ENCODE results near the gene TPBGL.

Gene TPBGL

GRCh38 chr11:75264356-75264755 lies 23.8 kb downstream of the TPBGL start:
- peaks cover 22% of the 10 kb centered on the region for H3K4me1 ChIP-seq (ENCODE audit: control insufficient read depth, insufficient read depth, low read length)
- H3K36me3 ChIP-seq (ENCODE audit: control insufficient read depth in 2 of 2, insufficient read depth in 2 of 2, low read length in 2 of 2): peaks cover 8 to 11% of the 10 kb centered on the region in 2 donors
- H3K27me3 ChIP-seq (ENCODE audit: control insufficient read depth in 1 of 2, insufficient read depth in 2 of 2, low read length in 2 of 2): no peaks in the 10 kb centered on the region
- H3K4me3 ChIP-seq (ENCODE audit: low read length in 2 of 2): no peak overlapping the region
- H3K27ac ChIP-seq (ENCODE audit: low read length): no peak overlapping the region
- no peaks in the 10 kb centered on the region for H3K9me3 ChIP-seq (ENCODE audit: control insufficient read depth in 2 of 2, low read length in 2 of 2)
- no peak overlapping the region for H3K9ac ChIP-seq (ENCODE audit: low read length in 2 of 2)

GRCh38 chr11:75264971-75265370 lies 24.4 kb downstream of the TPBGL start:
- Histone ChIP-seq H3K9me3 (ENCODE audit: control insufficient read depth in 2 of 2, low read length in 2 of 2) (no peaks in the 10 kb centered on the region), H3K4me1 (ENCODE audit: control insufficient read depth, insufficient read depth, low read length) (peaks cover 22% of the 10 kb centered on the region), H3K27me3 (ENCODE audit: control insufficient read depth in 1 of 2, insufficient read depth in 2 of 2, low read length in 2 of 2) (no peaks in the 10 kb centered on the region), H3K4me3 (ENCODE audit: low read length in 2 of 2) (no peak overlapping the region), H3K27ac (ENCODE audit: low read length) (no peak overlapping the region), H3K36me3 (ENCODE audit: control insufficient read depth in 2 of 2, insufficient read depth in 2 of 2, low read length in 2 of 2) (peaks cover 13 to 14% of the 10 kb centered on the region in 2 donors), H3K9ac (ENCODE audit: low read length in 2 of 2) (no peak overlapping the region)

- no peak overlapping the region for H3K4me3 ChIP-seq (ENCODE audit: low read length in 2 of 2)
- H3K36me3 ChIP-seq (ENCODE audit: control insufficient read depth in 2 of 2, insufficient read depth in 2 of 2, low read length in 2 of 2): peaks cover 15 to 18% of the 10 kb centered on the region in 2 donors
- peaks cover 15% of the 10 kb centered on the region for H3K4me1 ChIP-seq (ENCODE audit: control insufficient read depth, insufficient read depth, low read length)
- no peaks in the 10 kb centered on the region for H3K9me3 ChIP-seq (ENCODE audit: control insufficient read depth in 2 of 2, low read length in 2 of 2)
- H3K27me3 ChIP-seq (ENCODE audit: control insufficient read depth in 1 of 2, insufficient read depth in 2 of 2, low read length in 2 of 2): no peaks in the 10 kb centered on the region
- H3K27ac ChIP-seq (ENCODE audit: low read length): no peak overlapping the region
- H3K9ac ChIP-seq (ENCODE audit: low read length in 2 of 2): no peak overlapping the region
Measured at GRCh38 chr11:75265851-75266531, 25.4 kb downstream of the TPBGL start.

GRCh38 chr11:75267171-75267970 lies 26.8 kb downstream of the TPBGL start:
- H3K36me3 ChIP-seq (ENCODE audit: control insufficient read depth in 2 of 2, insufficient read depth in 2 of 2, low read length in 2 of 2): peaks cover 29% of the 10 kb centered on the region in 2 donors
- H3K4me3 ChIP-seq (ENCODE audit: low read length in 2 of 2): no peak overlapping the region
- H3K9ac ChIP-seq (ENCODE audit: low read length in 2 of 2): no peak overlapping the region
- H3K27ac ChIP-seq (ENCODE audit: low read length): no peak overlapping the region
- peaks cover 11% of the 10 kb centered on the region for H3K4me1 ChIP-seq (ENCODE audit: control insufficient read depth, insufficient read depth, low read length)
- H3K9me3 ChIP-seq (ENCODE audit: control insufficient read depth in 2 of 2, low read length in 2 of 2): no peaks in the 10 kb centered on the region
- no peaks in the 10 kb centered on the region for H3K27me3 ChIP-seq (ENCODE audit: control insufficient read depth in 1 of 2, insufficient read depth in 2 of 2, low read length in 2 of 2)

- Histone ChIP-seq H3K27ac (ENCODE audit: low read length) (no peak overlapping the region), H3K9me3 (ENCODE audit: control insufficient read depth in 2 of 2, low read length in 2 of 2) (no peaks in the 10 kb centered on the region), H3K27me3 (ENCODE audit: control insufficient read depth in 1 of 2, insufficient read depth in 2 of 2, low read length in 2 of 2) (no peaks in the 10 kb centered on the region), H3K36me3 (ENCODE audit: control insufficient read depth in 2 of 2, insufficient read depth in 2 of 2, low read length in 2 of 2) (peaks cover 40 to 43% of the 10 kb centered on the region in 2 donors), H3K9ac (ENCODE audit: low read length in 2 of 2) (no peak overlapping the region), H3K4me3 (ENCODE audit: low read length in 2 of 2) (no peak overlapping the region), H3K4me1 (ENCODE audit: control insufficient read depth, insufficient read depth, low read length) (peaks cover 4% of the 10 kb centered on the region)
Measured at GRCh38 chr11:75268626-75269366, 28.2 kb downstream of the TPBGL start.

GRCh38 chr11:75269367-75269660 lies 28.7 kb downstream of the TPBGL start:
- Histone ChIP-seq H3K9me3 (ENCODE audit: control insufficient read depth in 2 of 2, low read length in 2 of 2) (no peaks in the 10 kb centered on the region), H3K4me1 (ENCODE audit: control insufficient read depth, insufficient read depth, low read length) (peaks cover 4% of the 10 kb centered on the region), H3K4me3 (ENCODE audit: low read length in 2 of 2) (no peak overlapping the region), H3K36me3 (ENCODE audit: control insufficient read depth in 2 of 2, insufficient read depth in 2 of 2, low read length in 2 of 2) (peaks cover 45 to 48% of the 10 kb centered on the region in 2 donors), H3K9ac (ENCODE audit: low read length in 2 of 2) (no peak overlapping the region), H3K27ac (ENCODE audit: low read length) (no peak overlapping the region), H3K27me3 (ENCODE audit: control insufficient read depth in 1 of 2, insufficient read depth in 2 of 2, low read length in 2 of 2) (no peaks in the 10 kb centered on the region)

GRCh38 chr11:75269896-75270295 lies 29.3 kb downstream of the TPBGL start:
- H3K9ac ChIP-seq (ENCODE audit: low read length in 2 of 2): no peak overlapping the region
- H3K4me3 ChIP-seq (ENCODE audit: low read length in 2 of 2): no peak overlapping the region
- H3K36me3 ChIP-seq (ENCODE audit: control insufficient read depth in 2 of 2, insufficient read depth in 2 of 2, low read length in 2 of 2): peaks cover 45 to 49% of the 10 kb centered on the region in 2 donors
- H3K27ac ChIP-seq (ENCODE audit: low read length): no peak overlapping the region
- H3K4me1 ChIP-seq (ENCODE audit: control insufficient read depth, insufficient read depth, low read length): peaks cover 4% of the 10 kb centered on the region
- no peaks in the 10 kb centered on the region for H3K27me3 ChIP-seq (ENCODE audit: control insufficient read depth in 1 of 2, insufficient read depth in 2 of 2, low read length in 2 of 2)
- H3K9me3 ChIP-seq (ENCODE audit: control insufficient read depth in 2 of 2, low read length in 2 of 2): no peaks in the 10 kb centered on the region

GRCh38 chr11:75270896-75271418 lies 30.4 kb downstream of the TPBGL start:
- Histone ChIP-seq H3K27ac (ENCODE audit: low read length) (no peak overlapping the region), H3K9ac (ENCODE audit: low read length in 2 of 2) (no peak overlapping the region), H3K4me1 (ENCODE audit: control insufficient read depth, insufficient read depth, low read length) (peaks cover 3% of the 10 kb centered on the region), H3K9me3 (ENCODE audit: control insufficient read depth in 2 of 2, low read length in 2 of 2) (no peaks in the 10 kb centered on the region), H3K4me3 (ENCODE audit: low read length in 2 of 2) (no peak overlapping the region), H3K27me3 (ENCODE audit: control insufficient read depth in 1 of 2, insufficient read depth in 2 of 2, low read length in 2 of 2) (no peaks in the 10 kb centered on the region), H3K36me3 (ENCODE audit: control insufficient read depth in 2 of 2, insufficient read depth in 2 of 2, low read length in 2 of 2) (peaks cover 45 to 50% of the 10 kb centered on the region in 2 donors)

- Histone ChIP-seq H3K36me3 (ENCODE audit: control insufficient read depth in 2 of 2, insufficient read depth in 2 of 2, low read length in 2 of 2) (peaks cover 52 to 54% of the 10 kb centered on the region in 2 donors), H3K4me3 (ENCODE audit: low read length in 2 of 2) (no peak overlapping the region), H3K27me3 (ENCODE audit: control insufficient read depth in 1 of 2, insufficient read depth in 2 of 2, low read length in 2 of 2) (no peaks in the 10 kb centered on the region), H3K9me3 (ENCODE audit: control insufficient read depth in 2 of 2, low read length in 2 of 2) (no peaks in the 10 kb centered on the region), H3K27ac (ENCODE audit: low read length) (no peak overlapping the region), H3K4me1 (ENCODE audit: control insufficient read depth, insufficient read depth, low read length) (peaks cover 3% of the 10 kb centered on the region), H3K9ac (ENCODE audit: low read length in 2 of 2) (no peak overlapping the region)
Measured at GRCh38 chr11:75271730-75272129, 31.2 kb downstream of the TPBGL start.

GRCh38 chr11:75272391-75272790 lies 31.8 kb downstream of the TPBGL start:
- Histone ChIP-seq H3K9me3 (ENCODE audit: control insufficient read depth in 2 of 2, low read length in 2 of 2) (no peaks in the 10 kb centered on the region), H3K9ac (ENCODE audit: low read length in 2 of 2) (no peak overlapping the region), H3K36me3 (ENCODE audit: control insufficient read depth in 2 of 2, insufficient read depth in 2 of 2, low read length in 2 of 2) (peaks cover 58 to 59% of the 10 kb centered on the region in 2 donors), H3K4me1 (ENCODE audit: control insufficient read depth, insufficient read depth, low read length) (peaks cover 3% of the 10 kb centered on the region), H3K27me3 (ENCODE audit: control insufficient read depth in 1 of 2, insufficient read depth in 2 of 2, low read length in 2 of 2) (no peaks in the 10 kb centered on the region), H3K4me3 (ENCODE audit: low read length in 2 of 2) (no peak overlapping the region), H3K27ac (ENCODE audit: low read length) (no peak overlapping the region)
